CD14-positive monocyte (primary cell): ENCODE results near the gene SMTNL2. TPM values are rescaled to one million over a fixed set of nuclear protein-coding genes. Genes with fewer than 3 reads are reported as not detected.

Experiments used
- DNase-seq, 3 donors: peaks; one replicate each; pipeline ENCODE4 v3.0.0-alpha.2; 2011 to 2022
- H2AFZ ChIP-seq: 2 replicates; pipeline ENCODE4 v1.6.0; 2012; ENCODE audit warnings: mild to moderate bottlenecking, low read depth, low read length, inconsistent platforms; ENCODE audit not compliant: insufficient read depth, poor library complexity, severe bottlenecking
- H3K27ac ChIP-seq, 2 donors: 1 replicate in 1 of 2; 2 replicates in 1 of 2; pipeline ENCODE4 v1.5.1; 2012 to 2013; ENCODE audit warnings: low read length in 2 of 2, control low read depth in 1 of 2, inconsistent platforms in 1 of 2, low read depth in 1 of 2, mild to moderate bottlenecking in 1 of 2
- H3K27me3 ChIP-seq, 2 donors: one replicate each; pipeline versions ENCODE4 v1.6.0 to v1.6.1; 2011 to 2013; ENCODE audit warnings: low read length in 2 of 2; ENCODE audit not compliant: control insufficient read depth in 2 of 2, insufficient read depth in 2 of 2
- H3K36me3 ChIP-seq, 2 donors: replicated peaks in 1 of 2; 1 replicate in 1 of 2; 2 replicates in 1 of 2; pipeline versions ENCODE4 v1.5.1 to v1.6.1; 2012 to 2013; ENCODE audit warnings: low read length in 2 of 2, control low read depth in 1 of 2, inconsistent platforms in 1 of 2, mild to moderate bottlenecking in 1 of 2; ENCODE audit not compliant: insufficient read depth in 2 of 2, control insufficient read depth in 1 of 2
- H3K4me1 ChIP-seq, 2 donors: 1 replicate in 1 of 2; 2 replicates in 1 of 2; pipeline versions ENCODE4 v1.5.1 to v1.6.1; 2012 to 2013; ENCODE audit warnings: low read length in 2 of 2, control low read depth in 1 of 2, inconsistent platforms in 1 of 2, mild to moderate bottlenecking in 1 of 2, moderate library complexity in 1 of 2; ENCODE audit not compliant: insufficient read depth in 2 of 2, control insufficient read depth in 1 of 2
- H3K4me2 ChIP-seq: replicated peaks from 2 replicates; pipeline ENCODE3; 2012; ENCODE audit warnings: low read length, moderate library complexity, mild to moderate bottlenecking; ENCODE audit not compliant: poor library complexity, severe bottlenecking; ENCODE audit errors: extremely low read depth
- H3K4me3 ChIP-seq, 3 experiments: fragments of 200-600 bp in 1 of 3; sonication (generic) in 1 of 3; replicated peaks in 1 of 3; 1 replicate in 2 of 3; 2 replicates in 1 of 3; pipeline ENCODE4 v1.5.1; 2011 to 2013; ENCODE audit warnings: low read length in 3 of 3, mild to moderate bottlenecking in 3 of 3, control low read depth in 2 of 3, low read depth in 2 of 3, inconsistent platforms in 1 of 3, moderate library complexity in 1 of 3
- H3K79me2 ChIP-seq: 2 replicates; pipeline ENCODE4 v1.6.0; 2012; ENCODE audit warnings: mild to moderate bottlenecking, control low read depth, inconsistent platforms, low read length, moderate library complexity; ENCODE audit not compliant: insufficient read depth
- H3K9ac ChIP-seq: 2 replicates; pipeline ENCODE4 v1.6.0; 2017; ENCODE audit warnings: low read length, mild to moderate bottlenecking; ENCODE audit not compliant: insufficient read depth, poor library complexity, severe bottlenecking
- H3K9me3 ChIP-seq, 2 donors: replicated peaks in 1 of 2; 1 replicate in 1 of 2; 2 replicates in 1 of 2; pipeline versions ENCODE4 v1.5.1 to v1.6.1; 2012 to 2013; ENCODE audit warnings: low read length in 2 of 2, control low read depth in 1 of 2; ENCODE audit not compliant: control insufficient read depth in 1 of 2, insufficient read depth in 1 of 2
- H4K20me1 ChIP-seq: 2 replicates; pipeline ENCODE4 v1.6.0; 2012; ENCODE audit warnings: mild to moderate bottlenecking, low read length, control low read depth, moderate library complexity; ENCODE audit not compliant: insufficient read depth
- H3K27ac Mint-ChIP-seq, 7 donors: one replicate each; pipeline ENCODE4 v1.8.0; 2020; ENCODE audit warnings: mild to moderate bottlenecking in 7 of 7, mixed read lengths in 7 of 7, moderate library complexity in 6 of 7, inconsistent platforms in 2 of 7
- H3K27me3 Mint-ChIP-seq, 3 donors: one replicate each; pipeline ENCODE4 v1.8.0; 2021 to 2022; ENCODE audit warnings: low read depth in 3 of 3, mild to moderate bottlenecking in 3 of 3, mixed read lengths in 3 of 3, moderate library complexity in 3 of 3, inconsistent platforms in 1 of 3
- H3K36me3 Mint-ChIP-seq, 2 donors: one replicate each; pipeline ENCODE4 v1.8.0; 2020; ENCODE audit warnings: mixed read lengths in 2 of 2, inconsistent platforms in 1 of 2, mild to moderate bottlenecking in 1 of 2
- H3K4me1 Mint-ChIP-seq: one replicate; pipeline ENCODE4 v1.8.0; 2020; ENCODE audit warnings: mild to moderate bottlenecking, mixed read lengths
- H3K4me3 Mint-ChIP-seq, 2 donors: one replicate each; pipeline ENCODE4 v1.8.0; 2020; ENCODE audit warnings: mild to moderate bottlenecking in 2 of 2, mixed read lengths in 2 of 2, moderate library complexity in 1 of 2
- H3K9me3 Mint-ChIP-seq, 7 donors: one replicate each; pipeline ENCODE4 v1.8.0; 2020 to 2022; ENCODE audit warnings: mixed read lengths in 7 of 7, mild to moderate bottlenecking in 6 of 7, moderate library complexity in 6 of 7, inconsistent platforms in 2 of 7
- CTCF ChIP-seq: fragments of 200-600 bp; IDR thresholded peaks from one replicate; pipeline ENCODE4 v1.8.0; 2022; ENCODE audit warnings: antibody characterized with exemption, mild to moderate bottlenecking
- WGBS: methylation state at CpG from one replicate; pipeline ENCODE4 v1.1.5; 2013; ENCODE audit warnings: missing lambda C conversion rate; ENCODE audit not compliant: insufficient coverage; 5-methylcytosine and 5-hydroxymethylcytosine counted together
- intact Hi-C, 2 donors: fragments of 100-400 bp; cut with micrococcal nuclease; formaldehyde crosslinking; loops; one replicate each; pipeline versions ENCODE4 v1.15.0 to v1.15.1; 2023
- polyA plus RNA-seq, 3 donors: library from polyadenylated mRNA; depleted of rRNA in 1 of 3; unstranded in 2 of 3; stranded (reverse) in 1 of 3; fragments of 300-500 nt in 2 of 3; fragments of >200 nt in 1 of 3; fragmentation: Illumina TruSeq in 2 of 3; gene quantifications; 1 replicate in 2 of 3; 2 replicates in 1 of 3; pipeline ENCODE4 v1.2.3, GENCODE V29; 2012 to 2021

SMTNL2 gene
- polyA plus RNA-seq, 3 donors = 0.08 TPM; not detected in 2

- intact Hi-C loops = no loop called here
- H3K36me3 ChIP-seq = peaks cover 70 to 74% of the 10 kb centered on the region in 2 donors
These were observed 43.5 kb upstream of the SMTNL2 start for GRCh38 chr17:4540687-4541327.

GRCh38 chr17:4541328-4542002, 42.9 kb upstream of the SMTNL2 start:
- Histone ChIP-seq H3K9me3 (no peaks in the 10 kb centered on the region), H3K27ac (no peak overlapping the region), H3K79me2 (no peaks in the 10 kb centered on the region), H3K9ac (no peak overlapping the region), H3K4me2 (no peak overlapping the region), H3K4me1 (peaks cover 7 to 10% of the 10 kb centered on the region in 2 donors), H4K20me1 (no peaks in the 10 kb centered on the region), H2AFZ (no peak overlapping the region), H3K27me3 (no peaks in the 10 kb centered on the region), H3K4me3 (no peak overlapping the region), H3K36me3 (peaks cover 72 to 78% of the 10 kb centered on the region in 2 donors)
- Mint-ChIP-seq H3K9me3 (no peaks in the 10 kb centered on the region), H3K27me3 (peaks cover 0 to 4% (median 0%) of the 10 kb centered on the region in 3 donors), H3K27ac (no peak overlapping the region), H3K4me1 (peaks cover 12% of the 10 kb centered on the region), H3K36me3 (peaks cover 43 to 84% of the 10 kb centered on the region in 2 donors), H3K4me3 (no peak overlapping the region)
- intact Hi-C loops = no loop called here
- 82% methylated on average over 18 of the region's 29 CpGs for WGBS
- no peak for DNase-seq
- TF ChIP-seq CTCF = no peak

More at GRCh38 chr17:4540687-4541327, 43.5 kb upstream of the SMTNL2 start:
- no peak for DNase-seq
- Mint-ChIP-seq H3K27me3 (peaks cover 0 to 3% (median 2%) of the 10 kb centered on the region in 3 donors), H3K27ac (peak overlapping the region in 1 of 7 donors; percentile 50), H3K4me1 (peaks cover 16% of the 10 kb centered on the region), H3K4me3 (no peak overlapping the region), H3K36me3 (peaks cover 42 to 77% of the 10 kb centered on the region in 2 donors), H3K9me3 (no peaks in the 10 kb centered on the region)
- no peak for TF ChIP-seq CTCF
- WGBS = 52% methylated on average over 15 of the region's 15 CpGs
- Histone ChIP-seq H3K4me3 (no peak overlapping the region), H3K9me3 (no peaks in the 10 kb centered on the region), H4K20me1 (no peaks in the 10 kb centered on the region), H2AFZ (no peak overlapping the region), H3K27me3 (no peaks in the 10 kb centered on the region), H3K27ac (no peak overlapping the region), H3K9ac (no peak overlapping the region), H3K4me2 (no peak overlapping the region), H3K79me2 (no peaks in the 10 kb centered on the region), H3K4me1 (peaks cover 14 to 17% of the 10 kb centered on the region in 2 donors)
